GM06990 (cell line): ENCODE results near the gene EFHC1.

ENCODE experiments used
- DNase-seq: peaks from one replicate; pipeline ENCODE4 v3.0.0-alpha.2; 2011; ENCODE audit not compliant: insufficient read length; ENCODE audit errors: extremely low read depth
- H3K27me3 ChIP-seq: replicated peaks from 2 replicates; pipeline ENCODE4 v1.6.0; 2011; ENCODE audit warnings: low read length; ENCODE audit not compliant: control insufficient read depth, insufficient read depth
- H3K36me3 ChIP-seq: 2 replicates; pipeline ENCODE4 v1.5.1; 2011; ENCODE audit warnings: low read length; ENCODE audit not compliant: control insufficient read depth, insufficient read depth
- H3K4me3 ChIP-seq: replicated peaks from 2 replicates; pipeline ENCODE4 v1.5.1; 2011; ENCODE audit warnings: low read depth, mild to moderate bottlenecking, control low read depth, low read length
- TF ChIP-seq, protein P1 (sequence below): IDR thresholded peaks from 2 replicates; pipeline ENCODE4 v1.5.1; 2011; ENCODE audit warnings: low read length, control low read depth, mild to moderate bottlenecking, inconsistent platforms; ENCODE audit not compliant: insufficient read depth, poor library complexity, severe bottlenecking

The EFHC1 gene

GRCh38 chr6:52391599-52391998 lies 28.5 kb upstream of the EFHC1 start:
- TF ChIP-seq, protein P1, sequence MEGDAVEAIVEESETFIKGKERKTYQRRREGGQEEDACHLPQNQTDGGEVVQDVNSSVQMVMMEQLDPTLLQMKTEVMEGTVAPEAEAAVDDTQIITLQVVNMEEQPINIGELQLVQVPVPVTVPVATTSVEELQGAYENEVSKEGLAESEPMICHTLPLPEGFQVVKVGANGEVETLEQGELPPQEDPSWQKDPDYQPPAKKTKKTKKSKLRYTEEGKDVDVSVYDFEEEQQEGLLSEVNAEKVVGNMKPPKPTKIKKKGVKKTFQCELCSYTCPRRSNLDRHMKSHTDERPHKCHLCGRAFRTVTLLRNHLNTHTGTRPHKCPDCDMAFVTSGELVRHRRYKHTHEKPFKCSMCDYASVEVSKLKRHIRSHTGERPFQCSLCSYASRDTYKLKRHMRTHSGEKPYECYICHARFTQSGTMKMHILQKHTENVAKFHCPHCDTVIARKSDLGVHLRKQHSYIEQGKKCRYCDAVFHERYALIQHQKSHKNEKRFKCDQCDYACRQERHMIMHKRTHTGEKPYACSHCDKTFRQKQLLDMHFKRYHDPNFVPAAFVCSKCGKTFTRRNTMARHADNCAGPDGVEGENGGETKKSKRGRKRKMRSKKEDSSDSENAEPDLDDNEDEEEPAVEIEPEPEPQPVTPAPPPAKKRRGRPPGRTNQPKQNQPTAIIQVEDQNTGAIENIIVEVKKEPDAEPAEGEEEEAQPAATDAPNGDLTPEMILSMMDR = no peak
- no peak for DNase-seq
- H3K36me3 ChIP-seq = no peaks in the 10 kb centered on the region
- no peak overlapping the region for H3K4me3 ChIP-seq
- no peaks in the 10 kb centered on the region for H3K27me3 ChIP-seq

- H3K27me3 ChIP-seq = no peaks in the 10 kb centered on the region
- H3K4me3 ChIP-seq = no peak overlapping the region
- DNase-seq = no peak
- TF ChIP-seq, protein P1 = no peak
- no peaks in the 10 kb centered on the region for H3K36me3 ChIP-seq
These were observed 27.2 kb upstream of the EFHC1 start for GRCh38 chr6:52392944-52393343.

DNA sequence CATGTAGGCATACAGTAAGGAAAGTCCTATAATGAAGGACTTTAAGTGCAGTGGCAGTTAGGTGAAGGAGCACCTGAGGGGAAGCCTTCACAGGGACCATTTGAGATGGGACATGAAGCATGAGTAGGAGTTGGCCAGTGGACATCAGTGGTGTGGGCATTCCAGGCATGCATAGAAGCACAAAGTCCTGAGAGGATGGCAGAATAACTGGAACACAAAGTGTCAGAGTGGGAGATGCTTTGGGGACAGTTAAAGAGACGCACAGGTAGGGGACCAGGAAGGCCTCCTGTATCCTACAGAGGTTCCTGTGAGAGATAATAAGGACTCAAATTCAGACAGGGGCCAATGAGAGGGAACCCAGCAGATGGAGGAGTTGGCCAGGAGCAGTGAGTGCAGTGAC lies 26.4 kb upstream of the EFHC1 start:
- DNase-seq = no peak
- H3K4me3 ChIP-seq = no peak overlapping the region
- H3K27me3 ChIP-seq = no peaks in the 10 kb centered on the region
- H3K36me3 ChIP-seq = no peaks in the 10 kb centered on the region
- TF ChIP-seq, protein P1 = no peak

DNA sequence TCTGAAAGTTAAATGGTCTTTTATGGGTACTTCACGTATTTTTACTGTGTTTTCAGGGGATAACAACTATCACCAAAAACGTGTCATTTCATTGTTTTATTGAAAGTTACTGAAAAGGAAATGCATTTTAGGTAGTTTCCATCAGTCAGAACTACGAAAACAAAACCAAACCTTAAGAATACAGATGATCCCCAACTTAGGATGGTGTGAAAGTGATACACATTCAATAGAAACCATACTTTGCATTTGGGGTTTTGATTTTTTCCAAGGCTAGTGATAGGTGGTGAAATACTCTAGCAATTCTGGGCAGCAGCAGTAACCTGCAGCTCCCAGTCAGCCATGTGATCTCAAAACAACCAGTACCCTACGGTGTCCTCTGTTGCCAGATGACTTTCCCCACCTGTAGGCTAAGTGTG lies 25.9 kb upstream of the EFHC1 start:
- DNase-seq = peak; percentile 62
- no peaks in the 10 kb centered on the region for H3K27me3 ChIP-seq

GRCh38 chr6:52395969-52396368 lies 24.2 kb upstream of the EFHC1 start:
- no peak for DNase-seq
- Histone ChIP-seq H3K27me3 (no peaks in the 10 kb centered on the region), H3K4me3 (no peak overlapping the region), H3K36me3 (no peaks in the 10 kb centered on the region)
- TF ChIP-seq, protein P1 = no peak

More for the DNA sequence above, 25.9 kb upstream of the EFHC1 start:
- Histone ChIP-seq H3K36me3 (no peaks in the 10 kb centered on the region), H3K4me3 (peak overlapping the region; percentile 26; the same call in 1 of the 2 replicates)
- TF ChIP-seq, protein P1 = no peak
